ENCODE results near the gene CATSPERE.

- TF ChIP-seq POLR2AphosphoS5 (IDR thresholded peaks at IDR 0.05), result no peak
- TF ChIP-seq, protein P1, sequence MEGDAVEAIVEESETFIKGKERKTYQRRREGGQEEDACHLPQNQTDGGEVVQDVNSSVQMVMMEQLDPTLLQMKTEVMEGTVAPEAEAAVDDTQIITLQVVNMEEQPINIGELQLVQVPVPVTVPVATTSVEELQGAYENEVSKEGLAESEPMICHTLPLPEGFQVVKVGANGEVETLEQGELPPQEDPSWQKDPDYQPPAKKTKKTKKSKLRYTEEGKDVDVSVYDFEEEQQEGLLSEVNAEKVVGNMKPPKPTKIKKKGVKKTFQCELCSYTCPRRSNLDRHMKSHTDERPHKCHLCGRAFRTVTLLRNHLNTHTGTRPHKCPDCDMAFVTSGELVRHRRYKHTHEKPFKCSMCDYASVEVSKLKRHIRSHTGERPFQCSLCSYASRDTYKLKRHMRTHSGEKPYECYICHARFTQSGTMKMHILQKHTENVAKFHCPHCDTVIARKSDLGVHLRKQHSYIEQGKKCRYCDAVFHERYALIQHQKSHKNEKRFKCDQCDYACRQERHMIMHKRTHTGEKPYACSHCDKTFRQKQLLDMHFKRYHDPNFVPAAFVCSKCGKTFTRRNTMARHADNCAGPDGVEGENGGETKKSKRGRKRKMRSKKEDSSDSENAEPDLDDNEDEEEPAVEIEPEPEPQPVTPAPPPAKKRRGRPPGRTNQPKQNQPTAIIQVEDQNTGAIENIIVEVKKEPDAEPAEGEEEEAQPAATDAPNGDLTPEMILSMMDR (IDR thresholded peaks at IDR 0.05), result no peak
- no peak for TF ChIP-seq POLR2A (IDR thresholded peaks at IDR 0.05)
These were observed 115.3 kb downstream of the CATSPERE start for GRCh38 chr1:244576259-244576892.
